ENCODE measurements around the gene OR10H5.

DNA sequence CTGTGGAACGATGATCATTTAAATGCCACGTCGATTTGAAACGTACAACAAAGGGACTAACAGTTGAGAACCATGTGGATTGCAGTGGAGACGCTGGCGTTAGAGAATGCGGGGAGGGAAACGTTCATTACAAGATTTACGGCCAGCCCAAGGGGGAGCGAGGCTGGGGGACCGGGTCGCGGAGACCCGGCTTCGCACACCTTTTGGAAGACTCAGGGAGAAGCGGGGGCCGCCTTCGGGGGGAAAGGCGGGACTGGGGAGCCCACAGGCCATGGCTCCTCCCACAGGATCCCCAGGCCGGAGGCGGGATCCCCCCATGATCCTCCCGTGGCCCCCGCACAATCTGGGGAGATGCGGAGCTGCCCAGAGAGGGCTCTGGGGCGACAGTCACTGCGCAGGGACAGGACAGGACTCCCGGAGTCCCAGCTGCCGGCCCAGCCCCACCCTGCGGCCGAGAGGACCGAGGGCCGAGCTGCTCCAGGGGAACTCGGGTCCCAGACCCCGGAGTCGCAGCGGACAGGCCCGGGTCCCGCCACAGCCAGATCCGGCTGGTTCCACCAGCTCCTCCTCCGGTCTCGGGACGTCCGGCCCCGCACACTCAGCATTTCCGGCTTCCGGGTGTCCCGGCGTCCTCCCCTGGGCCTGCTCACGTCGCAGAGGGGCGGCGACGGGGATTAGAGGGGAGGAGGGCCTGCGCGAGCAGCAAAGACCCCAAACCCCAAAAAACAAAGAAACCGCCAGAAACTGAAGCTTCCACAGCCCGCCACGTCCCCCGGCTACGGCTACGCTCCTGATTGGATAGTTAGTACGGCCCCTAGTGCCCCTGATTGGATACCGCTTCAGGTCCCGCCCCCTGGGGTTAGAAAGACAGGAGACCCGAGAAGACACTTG lies 49.1 kb downstream of the OR10H5 start:
- TF ChIP-seq, protein P1, sequence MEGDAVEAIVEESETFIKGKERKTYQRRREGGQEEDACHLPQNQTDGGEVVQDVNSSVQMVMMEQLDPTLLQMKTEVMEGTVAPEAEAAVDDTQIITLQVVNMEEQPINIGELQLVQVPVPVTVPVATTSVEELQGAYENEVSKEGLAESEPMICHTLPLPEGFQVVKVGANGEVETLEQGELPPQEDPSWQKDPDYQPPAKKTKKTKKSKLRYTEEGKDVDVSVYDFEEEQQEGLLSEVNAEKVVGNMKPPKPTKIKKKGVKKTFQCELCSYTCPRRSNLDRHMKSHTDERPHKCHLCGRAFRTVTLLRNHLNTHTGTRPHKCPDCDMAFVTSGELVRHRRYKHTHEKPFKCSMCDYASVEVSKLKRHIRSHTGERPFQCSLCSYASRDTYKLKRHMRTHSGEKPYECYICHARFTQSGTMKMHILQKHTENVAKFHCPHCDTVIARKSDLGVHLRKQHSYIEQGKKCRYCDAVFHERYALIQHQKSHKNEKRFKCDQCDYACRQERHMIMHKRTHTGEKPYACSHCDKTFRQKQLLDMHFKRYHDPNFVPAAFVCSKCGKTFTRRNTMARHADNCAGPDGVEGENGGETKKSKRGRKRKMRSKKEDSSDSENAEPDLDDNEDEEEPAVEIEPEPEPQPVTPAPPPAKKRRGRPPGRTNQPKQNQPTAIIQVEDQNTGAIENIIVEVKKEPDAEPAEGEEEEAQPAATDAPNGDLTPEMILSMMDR (IDR thresholded peaks at IDR 0.05), result no peak
- TF ChIP-seq POLR2A (IDR thresholded peaks at IDR 0.05), result peak; percentile 89 to 91
